T-helper 1 cell (primary cell): ENCODE measurements around the gene RAB25.
A peak's percentile ranks its signal among the peaks of the same experiment; 100 is the strongest.
"Not testable (repeated sequence)": the region's sequence is repeated elsewhere in the genome, so short reads cannot be mapped to it uniquely, and the experiment has no call there.

Experiments
- DNase-seq, 5 donors: peaks; one replicate each; pipeline ENCODE4 v3.0.0-alpha.2; 2012 to 2020

Gene RAB25

DNA sequence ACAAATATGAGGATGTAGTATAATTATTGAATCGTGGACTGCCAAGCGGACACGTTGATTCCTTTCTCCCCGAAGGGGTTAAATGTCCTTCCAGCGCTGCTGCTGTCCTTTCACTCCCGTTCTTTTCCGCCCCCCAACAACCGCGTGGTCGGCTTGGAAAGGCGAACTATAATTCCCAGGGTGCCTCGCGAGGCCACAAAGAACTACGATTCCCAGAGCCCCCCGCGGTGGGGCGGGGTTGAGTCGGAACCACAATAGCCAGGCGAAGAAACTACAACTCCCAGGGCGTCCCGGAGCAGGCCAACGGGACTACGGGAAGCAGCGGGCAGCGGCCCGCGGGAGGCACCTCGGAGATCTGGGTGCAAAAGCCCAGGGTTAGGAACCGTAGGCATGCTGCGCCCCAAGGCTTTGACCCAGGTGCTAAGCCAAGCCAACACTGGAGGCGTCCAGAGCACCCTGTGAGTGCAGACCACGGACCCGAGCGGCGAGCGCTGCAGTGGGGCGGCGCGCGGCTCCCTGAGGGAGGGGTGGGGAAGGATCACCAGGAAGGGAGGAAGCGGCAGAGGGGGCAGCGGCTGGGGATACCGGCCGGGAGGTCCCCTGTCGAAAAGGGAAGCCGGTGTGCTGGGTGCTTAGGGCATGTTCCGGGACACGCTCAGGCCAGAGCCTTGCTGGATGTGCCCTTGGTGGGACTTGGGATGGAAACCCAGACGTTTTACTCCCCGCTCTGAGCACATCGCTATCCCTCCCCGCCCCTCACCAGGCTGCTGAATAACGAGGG, 6.3 kb upstream of the RAB25 start, which contains the start of gene LAMTOR2:
TSS of gene LAMTOR2 (plus strand) at position 283 of the 781 bp plus-strand sequence. CDS start at position 391, 108 bp downstream.
- DNase-seq: peak; percentile 84 to 94 (median 90)

- no peak for DNase-seq
These were observed 5.5 kb upstream of the RAB25 start for GRCh38 chr1:156055281-156056048.

DNA sequence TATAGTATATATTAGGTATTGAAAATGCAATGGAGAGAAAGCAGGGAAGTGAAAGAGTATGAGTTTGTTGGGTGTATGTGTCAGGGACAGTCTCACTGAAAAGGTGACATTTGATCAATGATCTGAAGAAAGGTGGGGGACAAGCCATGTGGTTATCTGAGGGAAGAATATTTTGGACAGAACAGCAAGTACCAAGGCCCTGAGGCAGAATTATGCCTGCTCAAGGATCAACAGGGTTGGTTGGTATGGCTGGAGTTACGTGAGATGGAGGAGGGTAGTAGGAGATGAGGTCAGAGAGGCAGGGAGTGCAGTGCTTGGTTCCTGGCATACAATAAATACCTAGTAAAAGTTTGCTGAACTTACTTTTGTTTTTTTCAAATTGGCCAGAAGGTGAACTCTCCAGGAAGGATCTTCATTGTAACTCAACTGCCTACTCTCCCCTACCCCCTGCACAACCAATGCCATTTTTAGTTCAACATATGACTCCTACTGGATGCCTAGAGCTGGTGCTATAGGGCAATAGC, 4.6 kb upstream of the RAB25 start:
- DNase-seq: no peak

DNA sequence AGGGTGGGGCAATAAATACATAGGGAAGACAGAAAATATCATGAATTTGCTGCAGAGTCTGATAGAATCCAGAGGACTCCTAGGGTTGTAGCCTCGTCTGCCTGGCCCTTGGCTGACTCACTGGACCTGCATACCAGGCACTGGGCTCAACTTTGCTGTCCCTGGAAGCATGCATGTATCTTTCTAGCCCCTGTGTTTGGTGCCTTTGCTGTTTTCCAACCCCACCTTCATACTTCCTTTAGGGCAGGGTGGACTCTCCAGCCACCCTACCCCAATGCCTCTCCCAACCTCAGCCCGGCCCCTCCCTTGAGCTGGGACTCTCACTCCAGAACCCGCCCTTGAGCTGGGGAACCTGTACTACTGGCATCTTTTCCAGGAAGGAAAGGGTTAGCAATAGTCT, 1.2 kb downstream of the RAB25 start:
- DNase-seq: no peak

DNA sequence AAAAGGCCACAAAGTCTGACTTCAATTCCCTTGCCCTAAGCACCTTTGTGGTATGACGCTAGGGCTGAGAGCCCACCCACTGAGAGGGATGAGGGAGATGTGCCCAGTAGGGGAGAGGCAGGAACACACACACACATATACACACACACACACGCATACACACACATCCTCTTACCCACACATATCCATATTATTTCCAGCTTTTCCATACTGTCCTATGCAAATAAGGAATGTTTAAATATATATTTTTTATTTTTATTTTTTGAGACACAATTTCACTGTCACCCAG, 3.0 kb downstream of the RAB25 start:
- DNase-seq: no peak

DNA sequence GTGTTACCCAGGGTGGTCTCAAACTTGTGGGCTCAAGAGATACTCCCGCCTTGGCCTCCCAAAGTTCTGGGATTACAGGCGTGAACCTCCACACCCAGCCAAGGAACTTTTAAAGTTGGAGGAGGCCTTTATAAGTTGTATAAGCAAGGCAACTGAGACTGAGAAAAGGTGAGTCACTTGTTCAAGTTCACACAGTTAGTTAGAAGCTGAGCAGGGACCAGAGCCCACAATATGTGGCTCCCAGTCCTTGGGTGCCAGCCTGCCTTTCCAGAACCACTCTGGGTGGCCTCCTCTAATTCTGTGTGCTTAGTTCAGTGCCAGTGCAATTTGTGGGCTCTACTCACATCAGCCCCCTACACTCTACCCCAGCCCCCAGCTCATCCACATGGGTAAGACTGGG, 3.7 kb downstream of the RAB25 start:
- DNase-seq: no peak

- no peak for DNase-seq
These were observed 4.3 kb downstream of the RAB25 start for GRCh38 chr1:156065212-156065611.

DNA sequence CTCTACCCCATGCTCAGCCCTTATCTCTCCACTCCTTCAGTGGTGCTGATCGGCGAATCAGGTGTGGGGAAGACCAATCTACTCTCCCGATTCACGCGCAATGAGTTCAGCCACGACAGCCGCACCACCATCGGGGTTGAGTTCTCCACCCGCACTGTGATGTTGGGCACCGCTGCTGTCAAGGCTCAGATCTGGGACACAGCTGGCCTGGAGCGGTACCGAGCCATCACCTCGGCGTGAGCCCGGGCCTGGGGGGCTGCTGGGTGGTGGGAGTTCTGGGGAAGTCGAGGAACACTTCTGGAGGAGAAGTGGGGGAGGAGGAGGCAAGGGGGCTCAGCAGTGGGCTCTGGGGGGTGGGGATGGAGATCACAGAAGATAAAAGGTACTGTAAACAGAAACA, 4.9 kb downstream of the RAB25 start:
- DNase-seq: no peak

GRCh38 chr1:156067262-156067661, 6.3 kb downstream of the RAB25 start:
- no peak for DNase-seq

DNA sequence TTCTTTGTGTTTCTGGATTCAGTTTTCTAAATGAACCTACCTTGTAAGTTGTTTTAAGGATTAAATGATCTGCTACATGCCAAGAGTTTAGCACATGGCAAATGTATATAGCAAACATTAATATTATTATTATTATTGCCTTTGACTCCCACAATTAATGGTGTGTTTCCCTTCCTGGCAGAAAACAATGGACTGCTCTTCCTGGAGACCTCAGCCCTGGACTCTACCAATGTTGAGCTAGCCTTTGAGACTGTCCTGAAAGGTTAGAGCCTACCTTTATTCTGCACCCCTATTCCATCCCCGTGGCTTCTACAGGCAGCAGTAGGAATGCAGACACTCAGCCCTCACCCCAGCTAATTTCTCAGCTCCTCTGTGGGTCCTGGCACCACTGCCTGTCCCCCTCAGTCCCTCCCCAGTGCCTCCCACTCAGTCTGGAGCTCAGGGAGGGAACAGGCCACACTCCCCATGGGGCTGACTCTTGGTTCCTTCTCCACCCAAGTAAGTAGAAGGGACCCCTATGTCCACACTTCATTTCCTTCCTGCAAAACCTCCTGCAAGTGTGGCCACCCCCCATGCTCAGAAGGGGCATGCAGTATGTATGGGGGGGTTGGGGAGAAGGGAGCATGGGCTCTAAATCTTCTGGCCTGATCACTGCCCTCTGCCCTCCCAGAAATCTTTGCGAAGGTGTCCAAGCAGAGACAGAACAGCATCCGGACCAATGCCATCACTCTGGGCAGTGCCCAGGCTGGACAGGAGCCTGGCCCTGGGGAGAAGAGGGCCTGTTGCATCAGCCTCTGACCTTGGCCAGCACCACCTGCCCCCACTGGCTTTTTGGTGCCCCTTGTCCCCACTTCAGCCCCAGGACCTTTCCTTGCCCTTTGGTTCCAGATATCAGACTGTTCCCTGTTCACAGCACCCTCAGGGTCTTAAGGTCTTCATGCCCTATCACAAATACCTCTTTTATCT, 8.8 kb downstream of the RAB25 start:
- no peak for DNase-seq

DNA sequence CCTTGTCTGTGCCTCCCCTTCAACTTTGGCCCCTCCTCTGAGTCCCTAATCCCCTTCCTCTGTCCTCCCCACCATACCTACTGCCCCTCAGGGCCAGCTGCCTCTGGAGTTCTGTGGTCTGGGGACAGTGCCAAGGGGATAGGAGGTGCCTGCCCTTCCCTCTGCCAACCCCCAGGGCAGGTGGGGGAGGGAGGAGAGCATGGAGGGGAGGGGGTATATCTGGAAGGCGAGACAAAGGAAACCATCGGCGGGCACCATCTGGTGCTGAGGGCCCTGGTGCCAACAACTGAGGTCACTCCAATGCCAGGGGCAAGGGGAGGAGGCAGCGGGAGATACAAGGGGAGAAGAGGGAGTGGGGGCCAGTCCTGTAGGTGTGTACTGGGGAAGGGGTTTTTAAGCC, 9.6 kb downstream of the RAB25 start:
- DNase-seq: no peak

DNA sequence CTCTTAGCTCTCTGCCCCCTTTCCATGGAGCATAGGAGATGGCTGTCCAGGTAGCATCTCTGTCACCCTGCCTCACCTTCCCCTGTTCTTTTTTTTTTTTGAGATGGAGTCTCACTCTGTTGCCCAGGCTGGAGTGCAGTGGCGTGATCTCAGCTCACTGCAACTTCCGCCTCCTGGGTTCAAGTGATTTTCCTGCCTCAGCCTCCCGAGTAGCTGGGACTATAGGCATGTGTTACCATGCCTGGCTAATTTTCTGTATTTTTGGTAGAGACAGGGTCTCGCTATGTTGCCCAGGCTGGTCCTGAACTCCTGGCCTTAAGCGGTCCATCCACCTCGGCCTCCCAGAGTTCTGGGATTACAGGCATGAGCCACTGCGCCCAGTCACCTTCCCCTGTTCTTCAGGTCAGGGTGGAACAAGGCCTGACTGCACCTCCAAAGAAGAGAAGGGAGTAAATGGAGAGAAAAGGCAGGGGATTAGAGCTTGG, 10.4 kb downstream of the RAB25 start:
- not testable (repeated sequence) for DNase-seq

DNA sequence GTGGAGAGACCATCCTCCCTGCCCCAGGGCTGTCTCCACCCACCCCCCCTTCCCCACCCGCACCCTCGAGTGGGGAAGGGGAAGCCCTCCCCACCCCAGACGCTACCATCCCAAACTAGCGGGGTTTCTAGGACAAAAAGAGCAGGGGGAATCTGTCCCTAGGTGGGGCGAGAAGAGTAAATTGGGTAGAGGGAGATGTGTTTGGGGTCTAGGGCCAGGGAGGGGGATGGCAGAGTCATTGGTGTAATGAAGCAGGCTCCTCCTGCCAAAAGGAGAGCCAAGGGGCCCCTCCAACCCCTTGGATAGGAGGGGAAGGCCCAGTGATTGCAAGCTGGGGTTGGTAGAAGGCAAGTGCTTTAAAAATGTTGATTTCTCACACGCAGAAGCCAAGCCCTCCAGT, 11.3 kb downstream of the RAB25 start:
- no peak for DNase-seq

- DNase-seq: no peak
These were observed 12.2 kb downstream of the RAB25 start for GRCh38 chr1:156073110-156073687.

DNA sequence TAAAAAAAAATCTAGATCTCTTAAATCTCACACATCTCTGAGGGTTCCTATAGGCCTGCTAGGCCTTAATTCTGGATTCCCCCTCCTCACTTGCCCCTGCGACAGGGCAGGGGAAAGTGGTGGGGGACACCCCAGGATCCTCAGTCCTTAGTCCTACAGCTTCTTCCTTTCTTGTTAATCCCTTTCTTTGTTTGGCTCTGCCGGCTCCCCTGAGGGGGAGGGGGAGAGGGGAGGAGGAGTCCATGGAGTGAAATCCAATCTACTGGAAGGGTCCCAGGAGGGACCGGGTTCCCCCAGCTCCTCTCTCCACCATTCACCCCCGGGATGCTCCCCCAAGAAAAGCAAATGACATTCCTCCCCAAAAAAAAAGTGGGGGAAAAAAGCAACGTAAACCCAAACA, 12.8 kb downstream of the RAB25 start:
- DNase-seq: no peak

- no peak for DNase-seq
These were observed 13.7 kb downstream of the RAB25 start for GRCh38 chr1:156074661-156075060.

DNA sequence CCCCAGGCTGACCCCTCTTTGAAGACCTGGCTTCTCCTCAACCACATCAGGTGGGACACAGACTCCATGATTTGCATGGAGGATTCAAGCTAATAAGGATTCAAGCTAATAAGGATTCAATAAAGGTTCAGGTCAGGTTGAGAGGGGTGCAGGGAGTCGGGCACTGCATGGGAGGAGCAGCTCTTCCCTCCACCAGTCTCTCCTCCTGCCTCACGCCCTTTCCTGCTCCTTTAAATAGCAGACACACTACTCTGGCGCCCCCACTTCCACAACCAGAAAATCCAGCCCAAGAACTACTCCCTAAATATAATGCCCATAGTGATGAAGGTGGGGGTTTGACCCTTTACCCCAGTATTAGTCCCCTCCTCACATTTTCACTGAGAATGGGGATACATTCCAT, 14.2 kb downstream of the RAB25 start:
- no peak for DNase-seq

DNA sequence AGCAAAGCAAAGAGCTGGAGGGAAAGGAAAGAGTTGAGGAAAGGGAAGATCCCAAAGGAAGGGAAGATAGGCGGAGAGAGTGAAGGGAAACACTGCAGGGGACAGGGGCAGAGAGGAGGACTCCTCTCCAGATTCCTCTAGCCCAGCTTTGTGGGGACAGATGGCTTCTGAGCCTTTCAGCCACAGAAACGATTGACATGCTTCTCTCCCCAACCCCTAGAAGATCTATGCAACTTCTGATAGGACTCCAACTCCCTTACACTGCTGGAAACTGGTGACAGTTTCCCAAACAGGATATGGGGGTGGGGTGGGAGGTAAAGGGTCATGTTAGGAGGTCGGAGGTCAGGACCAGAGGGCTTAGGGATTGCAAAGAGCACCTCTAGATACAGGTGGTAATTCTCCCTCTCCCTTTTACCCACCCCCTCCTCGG, 14.8 kb downstream of the RAB25 start:
- DNase-seq: no peak

DNA sequence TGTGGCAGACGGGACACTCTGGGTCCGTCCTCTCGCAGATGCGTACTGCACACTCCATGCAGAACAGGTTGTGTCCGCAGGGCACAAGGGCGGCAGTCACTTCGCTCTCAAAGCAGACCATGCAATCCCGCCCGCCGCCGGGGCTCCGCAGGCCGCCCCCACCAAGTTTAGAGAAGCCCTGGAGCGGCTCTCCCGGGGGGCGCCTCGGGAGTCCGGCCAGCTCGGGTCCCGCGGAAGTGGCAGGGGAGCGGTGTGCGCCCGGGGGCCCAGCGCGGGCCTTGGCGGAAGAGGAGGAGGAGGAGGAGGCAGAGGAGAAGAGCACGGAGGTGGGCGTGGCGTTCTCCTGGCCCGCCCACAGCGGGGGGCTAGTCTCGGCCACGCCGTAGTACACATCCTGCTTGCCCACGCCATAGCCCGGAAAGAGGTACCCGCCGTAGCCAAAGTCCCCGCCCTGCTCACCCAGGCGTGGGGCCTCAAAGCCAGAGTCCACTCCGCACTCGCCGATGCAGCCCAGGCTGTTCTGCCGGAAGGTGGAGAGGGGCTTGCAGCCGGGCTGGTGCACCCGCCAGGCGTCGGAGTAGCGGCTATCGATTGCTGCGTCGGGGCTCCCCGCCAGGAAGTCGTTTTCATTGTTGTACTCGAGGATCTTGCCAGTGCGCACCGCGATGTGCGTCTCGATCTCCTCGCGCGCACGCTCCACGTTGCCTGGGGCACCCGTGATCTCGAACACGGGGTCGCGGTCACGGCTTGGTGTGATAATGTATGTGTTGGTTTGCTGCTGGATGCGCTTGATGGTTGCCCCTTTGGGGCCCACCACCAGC, 15.9 kb downstream of the RAB25 start:
- DNase-seq: no peak

GRCh38 chr1:156077430-156077760, 16.4 kb downstream of the RAB25 start:
- no peak for DNase-seq

GRCh38 chr1:156078728-156079127, 17.8 kb downstream of the RAB25 start:
- no peak for DNase-seq

GRCh38 chr1:156079762-156080161, 18.8 kb downstream of the RAB25 start:
- DNase-seq: no peak
